ENCODE measurements around the gene RBFOX2.
"Not testable (repeated sequence)": the region's sequence is repeated elsewhere in the genome, so short reads cannot be mapped to it uniquely, and the experiment has no call there.

DNA sequence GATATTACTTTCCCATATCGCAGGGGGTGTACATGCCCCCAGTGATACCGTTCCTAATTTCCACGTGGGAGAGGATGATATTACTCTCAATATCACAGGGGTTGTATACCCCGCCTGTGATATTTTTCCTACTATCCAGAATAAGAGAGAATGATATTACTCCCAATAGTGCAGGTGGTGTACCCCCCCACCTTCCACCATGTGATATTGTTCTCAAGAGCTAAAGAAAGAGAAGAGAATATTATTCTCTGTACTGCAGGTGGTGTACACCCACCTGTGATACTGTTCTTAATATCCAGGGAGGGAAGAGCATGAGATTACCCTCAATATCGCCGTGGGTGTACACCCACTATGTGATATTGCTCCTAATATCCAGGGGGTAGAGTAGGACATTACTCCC lies 328.8 kb downstream of the RBFOX2 start:
- not testable (repeated sequence) for TF ChIP-seq EZH2 (IDR thresholded peaks at IDR 0.05; ENCODE audit: borderline replicate concordance, control insufficient read depth, low read depth, low read length); SREBF2 (IDR thresholded peaks at IDR 0.05; ENCODE audit: low read length); TARDBP (IDR thresholded peaks at IDR 0.05; ENCODE audit: borderline replicate concordance); SIN3A (IDR thresholded peaks at IDR 0.05; ENCODE audit: low read depth, low read length); KDM1A (IDR thresholded peaks at IDR 0.05; ENCODE audit: borderline replicate concordance); SUPT20H (IDR thresholded peaks at IDR 0.05; ENCODE audit: borderline replicate concordance, control insufficient read depth, low read depth, low read length); TCF7 (IDR thresholded peaks at IDR 0.05; ENCODE audit: borderline replicate concordance); RAD21 (IDR thresholded peaks at IDR 0.05; ENCODE audit: insufficient read depth, low read depth, low read length); SMC3 (IDR thresholded peaks at IDR 0.05; ENCODE audit: borderline replicate concordance, low read length)
- TF ChIP-seq, protein P1, sequence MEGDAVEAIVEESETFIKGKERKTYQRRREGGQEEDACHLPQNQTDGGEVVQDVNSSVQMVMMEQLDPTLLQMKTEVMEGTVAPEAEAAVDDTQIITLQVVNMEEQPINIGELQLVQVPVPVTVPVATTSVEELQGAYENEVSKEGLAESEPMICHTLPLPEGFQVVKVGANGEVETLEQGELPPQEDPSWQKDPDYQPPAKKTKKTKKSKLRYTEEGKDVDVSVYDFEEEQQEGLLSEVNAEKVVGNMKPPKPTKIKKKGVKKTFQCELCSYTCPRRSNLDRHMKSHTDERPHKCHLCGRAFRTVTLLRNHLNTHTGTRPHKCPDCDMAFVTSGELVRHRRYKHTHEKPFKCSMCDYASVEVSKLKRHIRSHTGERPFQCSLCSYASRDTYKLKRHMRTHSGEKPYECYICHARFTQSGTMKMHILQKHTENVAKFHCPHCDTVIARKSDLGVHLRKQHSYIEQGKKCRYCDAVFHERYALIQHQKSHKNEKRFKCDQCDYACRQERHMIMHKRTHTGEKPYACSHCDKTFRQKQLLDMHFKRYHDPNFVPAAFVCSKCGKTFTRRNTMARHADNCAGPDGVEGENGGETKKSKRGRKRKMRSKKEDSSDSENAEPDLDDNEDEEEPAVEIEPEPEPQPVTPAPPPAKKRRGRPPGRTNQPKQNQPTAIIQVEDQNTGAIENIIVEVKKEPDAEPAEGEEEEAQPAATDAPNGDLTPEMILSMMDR (IDR thresholded peaks at IDR 0.05 in 2 of 3, conservative IDR thresholded peaks at IDR 0.05 in 1 of 3; ENCODE audit: control insufficient read depth in 2 of 3, extremely low read depth in 1 of 3, insufficient read depth in 1 of 3, low read depth in 3 of 3, low read length in 3 of 3) = not testable (repeated sequence)

Measured in GM12878 (cell line).